ENCODE measurements around the gene ZFP36L2. TPM values are rescaled to one million over a fixed set of nuclear protein-coding genes. Genes with fewer than 3 reads are reported as not detected.

The ZFP36L2 gene
- total and polyA plus RNA-seq, 9 of the 15 experiments (the other 6 are each of a cell fraction or from before 2014, with no cell fraction given): 4.1 to 60.6 (median 20.3) TPM

- no peak; the same call in 1 of the 2 replicates for TF ChIP-seq ZBTB9 (CRISPR knock-in tag; IDR thresholded peaks at IDR 0.05)
- no peak for TF ChIP-seq NCOA6 (IDR thresholded peaks at IDR 0.05)
- no peak for TF ChIP-seq E2F5 (CRISPR knock-in tag; IDR thresholded peaks at IDR 0.05)
- TF ChIP-seq PCBP2 (IDR thresholded peaks at IDR 0.05; ENCODE audit: low read depth, low read length, poor library complexity, severe bottlenecking): no peak
- TF ChIP-seq ZNF507 (tag; conservative IDR thresholded peaks at IDR 0.05): 0 out of 2 replicates have a peak, but pooled peaks have one; percentile 14
- no peak for TF ChIP-seq ZNF280A (IDR thresholded peaks at IDR 0.05; ENCODE audit: low read depth, partially characterized antibody)
- TF ChIP-seq RFX5 (IDR thresholded peaks at IDR 0.05; ENCODE audit: low read depth, low read length): no peak
- no peak for TF ChIP-seq ZNF407 (IDR thresholded peaks at IDR 0.05; ENCODE audit: low read depth)
- no peak; the same call in none of the 2 replicates for TF ChIP-seq ADNP (tag; IDR thresholded peaks at IDR 0.05)
- TF ChIP-seq ARID3A (IDR thresholded peaks at IDR 0.05; ENCODE audit: borderline replicate concordance, low read depth, low read length): no peak
- no peak for TF ChIP-seq PURB (CRISPR knock-in tag; IDR thresholded peaks at IDR 0.05; ENCODE audit: low read depth)
Measured at GRCh38 chr2:43178602-43179542, 47.5 kb downstream of the ZFP36L2 start (continued).

Measured in K562 (cell line).